Right atrium auricular region (tissue), 2 donors: Measurements from ENCODE around the gene CCDC93. TPM values are rescaled to one million over a fixed set of nuclear protein-coding genes. Genes with fewer than 3 reads are reported as not detected.

ENCODE experiments used
- DNase-seq: peaks from one replicate; pipeline ENCODE4 v3.0.0-alpha.2; 2019; ENCODE audit warnings: low spot score
- H3K27ac ChIP-seq, 2 donors: fragments of 200-600 bp; sonication (generic); 1 replicate in 1 of 2; 2 replicates in 1 of 2; pipeline ENCODE4 v1.5.1; 2016 to 2019
- H3K27me3 ChIP-seq, 2 donors: fragments of 200-600 bp; sonication (generic); one replicate each; pipeline versions ENCODE4 v1.5.1 to v1.6.0; 2017 to 2019
- H3K36me3 ChIP-seq: fragments of 200-600 bp; sonication (generic); one replicate; pipeline ENCODE4 v1.5.1; 2016
- H3K4me1 ChIP-seq, 2 donors: fragments of 200-600 bp; sonication (generic); one replicate each; pipeline versions ENCODE4 v1.5.1 to v1.6.0; 2017 to 2019
- H3K4me3 ChIP-seq, 2 donors: fragments of 200-600 bp; sonication (generic); 1 replicate in 1 of 2; 2 replicates in 1 of 2; pipeline ENCODE4 v1.5.1; 2017 to 2019; ENCODE audit warnings: mild to moderate bottlenecking in 1 of 2, moderate library complexity in 1 of 2
- H3K9me3 ChIP-seq, 2 donors: fragments of 200-600 bp; sonication (generic); one replicate each; pipeline ENCODE4 v1.5.1; 2019
- total RNA-seq, 2 donors: library from RNA; depleted of rRNA; stranded (reverse); fragments of >200 nt; gene quantifications; one replicate each; pipeline ENCODE4 v1.1.0, GENCODE V29; 2016
- TF ChIP-seq, protein P1 (sequence below), 2 donors: fragments of 200-600 bp; sonication (generic); IDR thresholded peaks; one replicate each; pipeline ENCODE4 v1.5.1; 2019; ENCODE audit warnings: antibody characterized with exemption in 2 of 2

The CCDC93 gene
- total RNA-seq, 2 donors from 2014 or later: 17.1 to 18.7 TPM

DNA sequence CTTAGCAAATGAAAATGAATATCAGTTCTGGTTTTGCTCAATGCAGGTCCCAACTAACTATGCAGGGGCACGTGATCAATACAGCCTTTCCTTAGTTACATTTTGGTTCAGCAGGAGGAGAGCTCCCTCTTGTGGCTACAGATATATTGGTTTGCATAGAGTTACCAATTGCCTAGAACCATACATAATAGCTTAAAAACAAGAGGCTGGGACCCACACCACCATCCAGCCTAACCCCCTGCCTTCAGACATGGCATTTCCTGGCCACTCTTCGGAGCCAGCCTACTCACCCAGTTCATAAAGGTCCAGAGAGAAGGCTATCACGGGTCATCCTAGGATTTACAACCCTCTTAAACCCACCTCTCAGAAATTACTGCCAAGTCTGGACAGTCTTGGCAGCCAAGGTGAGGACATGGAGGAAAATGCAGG is 10.5 kb downstream of the CCDC93 start:
- Histone ChIP-seq H3K36me3 (peaks cover 69% of the 10 kb centered on the region), H3K27ac (no peak overlapping the region)
- DNase-seq: peak; percentile 61

DNA sequence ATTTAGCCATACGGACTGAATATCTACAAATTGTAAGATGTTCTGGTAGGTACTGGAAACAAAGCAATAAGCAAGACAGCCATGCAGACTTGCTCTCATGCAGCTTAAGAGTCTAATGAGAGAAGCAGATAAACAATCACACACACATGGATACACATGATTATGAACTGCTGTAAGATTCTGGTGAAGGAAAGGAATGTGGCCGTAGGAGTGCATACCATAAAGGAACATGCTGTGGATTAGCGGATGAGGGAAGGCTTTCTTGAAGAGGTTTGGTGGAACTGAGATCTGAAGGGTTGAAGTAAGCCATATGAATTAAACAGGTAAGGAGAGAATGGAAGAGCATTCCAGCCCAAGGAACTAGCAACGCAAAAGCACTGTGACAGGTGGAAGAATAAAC is 13.8 kb downstream of the CCDC93 start:
- Histone ChIP-seq H3K4me1 (peaks cover 0 to 13% of the 10 kb centered on the region in 2 donors), H3K9me3 (no peaks in the 10 kb centered on the region), H3K27me3 (no peaks in the 10 kb centered on the region), H3K36me3 (peaks cover 56% of the 10 kb centered on the region), H3K4me3 (no peak overlapping the region), H3K27ac (no peak overlapping the region)
- TF ChIP-seq, protein P1, sequence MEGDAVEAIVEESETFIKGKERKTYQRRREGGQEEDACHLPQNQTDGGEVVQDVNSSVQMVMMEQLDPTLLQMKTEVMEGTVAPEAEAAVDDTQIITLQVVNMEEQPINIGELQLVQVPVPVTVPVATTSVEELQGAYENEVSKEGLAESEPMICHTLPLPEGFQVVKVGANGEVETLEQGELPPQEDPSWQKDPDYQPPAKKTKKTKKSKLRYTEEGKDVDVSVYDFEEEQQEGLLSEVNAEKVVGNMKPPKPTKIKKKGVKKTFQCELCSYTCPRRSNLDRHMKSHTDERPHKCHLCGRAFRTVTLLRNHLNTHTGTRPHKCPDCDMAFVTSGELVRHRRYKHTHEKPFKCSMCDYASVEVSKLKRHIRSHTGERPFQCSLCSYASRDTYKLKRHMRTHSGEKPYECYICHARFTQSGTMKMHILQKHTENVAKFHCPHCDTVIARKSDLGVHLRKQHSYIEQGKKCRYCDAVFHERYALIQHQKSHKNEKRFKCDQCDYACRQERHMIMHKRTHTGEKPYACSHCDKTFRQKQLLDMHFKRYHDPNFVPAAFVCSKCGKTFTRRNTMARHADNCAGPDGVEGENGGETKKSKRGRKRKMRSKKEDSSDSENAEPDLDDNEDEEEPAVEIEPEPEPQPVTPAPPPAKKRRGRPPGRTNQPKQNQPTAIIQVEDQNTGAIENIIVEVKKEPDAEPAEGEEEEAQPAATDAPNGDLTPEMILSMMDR (IDR thresholded peaks at IDR 0.05): no peak
- DNase-seq: no peak

More for the DNA sequence above, 10.5 kb downstream of the CCDC93 start:
- H3K4me1 ChIP-seq: peaks cover 0 to 5% of the 10 kb centered on the region in 2 donors
- no peaks in the 10 kb centered on the region for H3K9me3 ChIP-seq
- no peaks in the 10 kb centered on the region for H3K27me3 ChIP-seq
- H3K4me3 ChIP-seq: no peak overlapping the region
- TF ChIP-seq, protein P1 (IDR thresholded peaks at IDR 0.05): peak; percentile 55 to 87

DNA sequence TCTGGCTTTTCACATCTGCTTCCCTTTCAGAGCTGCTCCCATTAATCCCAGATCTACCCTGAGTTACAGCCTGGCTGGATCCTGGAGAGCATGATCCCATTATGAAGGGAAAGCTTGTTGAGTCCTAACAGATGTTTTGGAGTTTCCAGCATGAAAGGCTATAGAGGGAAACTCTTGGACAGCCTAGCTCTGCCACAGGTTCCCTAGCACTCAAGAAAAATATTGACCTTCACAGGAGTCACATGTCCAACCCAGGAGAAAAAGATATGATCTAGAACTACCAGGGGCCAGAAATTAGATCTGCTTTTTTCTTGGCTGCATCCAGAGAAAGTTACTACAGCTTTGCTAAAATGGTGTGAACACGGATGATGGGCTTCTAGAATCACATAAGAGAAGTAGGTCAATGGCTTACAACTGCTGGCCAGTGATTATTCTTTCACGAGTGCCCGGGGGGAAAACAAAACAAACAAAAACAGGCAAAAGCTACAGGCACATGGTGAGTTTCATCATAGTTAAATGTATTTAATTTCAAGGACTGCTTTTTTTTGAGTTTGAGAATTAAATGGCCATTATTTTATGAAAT is 15.9 kb downstream of the CCDC93 start:
- Histone ChIP-seq H3K4me1 (peaks cover 0 to 10% of the 10 kb centered on the region in 2 donors), H3K4me3 (no peak overlapping the region), H3K36me3 (peaks cover 66% of the 10 kb centered on the region), H3K9me3 (no peaks in the 10 kb centered on the region), H3K27ac (no peak overlapping the region), H3K27me3 (no peaks in the 10 kb centered on the region)
- no peak for DNase-seq
- TF ChIP-seq, protein P1 (IDR thresholded peaks at IDR 0.05): no peak

DNA sequence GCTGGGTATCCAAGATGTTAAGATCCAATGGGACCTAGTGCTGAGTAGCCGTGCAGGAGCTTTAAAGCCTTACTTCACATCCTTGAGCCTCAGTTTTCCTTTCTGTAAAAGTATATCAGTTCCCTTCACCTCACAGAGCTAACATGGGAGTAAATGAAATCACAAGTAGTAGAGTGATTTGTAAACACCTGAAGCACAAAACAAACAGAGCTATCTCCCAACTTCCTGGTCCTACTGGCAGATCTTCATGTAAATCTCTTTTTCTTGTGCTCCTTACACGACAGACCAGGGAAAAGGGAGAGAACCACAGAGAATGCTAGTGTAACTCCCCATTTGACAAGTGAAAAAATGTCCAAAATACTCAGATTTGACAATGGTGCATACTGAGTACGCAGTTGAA is 17.3 kb downstream of the CCDC93 start:
- H3K4me3 ChIP-seq: no peak overlapping the region
- H3K9me3 ChIP-seq: no peaks in the 10 kb centered on the region
- peaks cover 0 to 8% of the 10 kb centered on the region in 2 donors for H3K4me1 ChIP-seq
- no peaks in the 10 kb centered on the region for H3K27me3 ChIP-seq
- H3K27ac ChIP-seq: no peak overlapping the region
- TF ChIP-seq, protein P1 (IDR thresholded peaks at IDR 0.05): no peak
- H3K36me3 ChIP-seq: peaks cover 73% of the 10 kb centered on the region
- DNase-seq: no peak

DNA sequence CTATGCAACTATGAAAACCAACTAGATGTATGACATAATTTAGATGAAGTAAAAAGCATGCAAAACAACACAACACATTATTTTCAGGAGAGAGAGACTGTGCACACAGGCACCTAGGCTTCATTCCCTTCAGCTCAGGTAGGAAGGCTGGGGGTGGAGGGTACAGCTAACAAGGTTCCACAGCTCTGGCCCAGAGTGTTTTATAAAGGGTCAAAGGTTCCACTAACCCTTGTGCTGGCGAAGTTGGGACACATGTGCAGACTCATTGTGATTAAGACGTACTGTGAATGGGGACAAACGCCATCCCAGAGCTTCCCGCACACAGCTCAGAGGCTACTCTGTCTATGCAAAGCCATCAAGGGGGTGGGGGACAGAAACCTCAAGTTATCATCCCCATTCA is 19.1 kb downstream of the CCDC93 start:
- H3K36me3 ChIP-seq: peaks cover 61% of the 10 kb centered on the region
- no peak overlapping the region for H3K4me3 ChIP-seq
- no peaks in the 10 kb centered on the region for H3K9me3 ChIP-seq
- no peak overlapping the region for H3K27ac ChIP-seq
- no peaks in the 10 kb centered on the region for H3K27me3 ChIP-seq
- peaks cover 0 to 8% of the 10 kb centered on the region in 2 donors for H3K4me1 ChIP-seq
- TF ChIP-seq, protein P1 (IDR thresholded peaks at IDR 0.05): no peak
- no peak for DNase-seq
